Activated T-helper 17 cell treated with anti-CD3 and anti-CD28 coated beads, Interleukin-2, amount 50 U/mL, for 72 hours (primary cell): Measurements from ENCODE around the gene ELN. TPM values are rescaled to one million over a fixed set of nuclear protein-coding genes. Genes with fewer than 3 reads are reported as not detected.

Experiments
- ATAC-seq: fragments of 150-1000 bp; cut with Tn5 transposase; replicated peaks from 2 replicates; pipeline ENCODE4 v1.10.0; 2021; ENCODE audit warnings: mild to moderate bottlenecking, moderate library complexity
- H3K27ac Mint-ChIP-seq: one replicate; pipeline ENCODE4 v1.8.0; 2022; ENCODE audit warnings: mixed read lengths
- H3K27me3 Mint-ChIP-seq: one replicate; pipeline ENCODE4 v1.8.0; 2022; ENCODE audit warnings: mixed read lengths
- H3K36me3 Mint-ChIP-seq: one replicate; pipeline ENCODE4 v1.8.0; 2022; ENCODE audit warnings: low read depth, mild to moderate bottlenecking, mixed read lengths
- H3K4me1 Mint-ChIP-seq: one replicate; pipeline ENCODE4 v1.8.0; 2022; ENCODE audit warnings: mixed read lengths
- H3K4me3 Mint-ChIP-seq: one replicate; pipeline ENCODE4 v1.8.0; 2022; ENCODE audit warnings: mild to moderate bottlenecking, mixed read lengths
- H3K9me3 Mint-ChIP-seq: one replicate; pipeline ENCODE4 v1.8.0; 2022; ENCODE audit warnings: mixed read lengths
- total RNA-seq, 2 donors: library from RNA; stranded (reverse); gene quantifications; one replicate each; pipeline ENCODE4 v1.2.3, GENCODE V29; 2022

ELN gene
- total RNA-seq, 2 donors from 2014 or later: not detected

- no peak for ATAC-seq
- Mint-ChIP-seq H3K27ac (no peak overlapping the region), H3K36me3 (no peaks in the 10 kb centered on the region), H3K9me3 (no peaks in the 10 kb centered on the region), H3K4me3 (no peak overlapping the region), H3K4me1 (peaks cover 6% of the 10 kb centered on the region), H3K27me3 (no peaks in the 10 kb centered on the region)
Measured at GRCh38 chr7:74051629-74052410, 23.8 kb downstream of the ELN start.

DNA sequence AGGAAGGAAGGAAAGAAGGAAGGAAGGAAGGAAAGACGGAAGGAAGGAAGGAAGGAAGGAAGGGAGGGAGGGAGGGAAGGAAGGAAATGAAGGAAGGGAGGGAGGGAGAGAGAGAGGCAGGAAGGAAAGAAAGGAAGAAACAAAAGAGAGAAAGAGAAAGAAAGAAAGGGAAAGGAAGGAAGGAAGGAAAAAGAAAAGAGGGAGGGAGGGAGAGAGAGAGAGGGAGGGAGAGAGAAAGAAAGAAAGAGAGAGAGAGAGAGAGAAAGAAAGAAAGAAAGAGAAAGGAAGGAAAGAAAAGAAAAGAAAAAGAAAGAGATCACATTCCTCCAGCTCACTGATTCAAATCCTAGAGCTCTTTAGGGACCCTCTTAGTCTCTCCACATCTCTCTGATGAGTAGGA is 24.7 kb downstream of the ELN start:
- ATAC-seq: no peak
- H3K9me3 Mint-ChIP-seq: no peaks in the 10 kb centered on the region
- H3K27ac Mint-ChIP-seq: no peak overlapping the region
- H3K4me3 Mint-ChIP-seq: no peak overlapping the region
- H3K4me1 Mint-ChIP-seq: peaks cover 6% of the 10 kb centered on the region
- H3K36me3 Mint-ChIP-seq: no peaks in the 10 kb centered on the region
- H3K27me3 Mint-ChIP-seq: no peaks in the 10 kb centered on the region

DNA sequence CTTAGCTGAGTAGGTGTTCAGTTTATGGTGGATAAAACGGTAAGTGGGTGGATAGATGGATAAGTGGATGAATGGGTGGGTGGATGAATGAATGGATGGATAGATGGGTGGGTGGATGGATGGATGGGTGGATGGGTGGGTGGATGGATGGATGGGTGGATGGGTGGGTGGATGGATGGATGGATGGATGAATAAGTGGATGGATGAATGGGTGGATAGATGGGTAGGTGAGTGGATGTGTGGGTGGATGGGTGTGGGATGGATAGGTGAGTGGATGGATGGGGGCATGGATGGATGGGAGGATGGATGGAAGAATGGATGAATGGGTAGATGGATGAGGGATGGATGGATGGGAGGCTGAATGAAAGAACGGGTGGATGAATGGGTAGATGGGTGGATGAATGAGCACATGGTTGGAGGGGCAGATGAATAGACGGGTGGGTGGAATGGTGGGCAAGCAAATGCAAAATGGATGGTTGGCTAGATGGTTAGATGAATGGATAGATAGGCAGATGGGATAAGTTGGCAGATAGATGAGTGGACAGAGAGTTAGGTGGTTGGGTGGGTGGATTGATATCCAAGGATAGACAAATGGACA is 25.7 kb downstream of the ELN start:
- H3K4me1 Mint-ChIP-seq: peaks cover 6% of the 10 kb centered on the region
- no peaks in the 10 kb centered on the region for H3K36me3 Mint-ChIP-seq
- H3K4me3 Mint-ChIP-seq: no peak overlapping the region
- H3K9me3 Mint-ChIP-seq: no peaks in the 10 kb centered on the region
- H3K27me3 Mint-ChIP-seq: peaks cover 6% of the 10 kb centered on the region
- H3K27ac Mint-ChIP-seq: no peak overlapping the region
- no peak for ATAC-seq

DNA sequence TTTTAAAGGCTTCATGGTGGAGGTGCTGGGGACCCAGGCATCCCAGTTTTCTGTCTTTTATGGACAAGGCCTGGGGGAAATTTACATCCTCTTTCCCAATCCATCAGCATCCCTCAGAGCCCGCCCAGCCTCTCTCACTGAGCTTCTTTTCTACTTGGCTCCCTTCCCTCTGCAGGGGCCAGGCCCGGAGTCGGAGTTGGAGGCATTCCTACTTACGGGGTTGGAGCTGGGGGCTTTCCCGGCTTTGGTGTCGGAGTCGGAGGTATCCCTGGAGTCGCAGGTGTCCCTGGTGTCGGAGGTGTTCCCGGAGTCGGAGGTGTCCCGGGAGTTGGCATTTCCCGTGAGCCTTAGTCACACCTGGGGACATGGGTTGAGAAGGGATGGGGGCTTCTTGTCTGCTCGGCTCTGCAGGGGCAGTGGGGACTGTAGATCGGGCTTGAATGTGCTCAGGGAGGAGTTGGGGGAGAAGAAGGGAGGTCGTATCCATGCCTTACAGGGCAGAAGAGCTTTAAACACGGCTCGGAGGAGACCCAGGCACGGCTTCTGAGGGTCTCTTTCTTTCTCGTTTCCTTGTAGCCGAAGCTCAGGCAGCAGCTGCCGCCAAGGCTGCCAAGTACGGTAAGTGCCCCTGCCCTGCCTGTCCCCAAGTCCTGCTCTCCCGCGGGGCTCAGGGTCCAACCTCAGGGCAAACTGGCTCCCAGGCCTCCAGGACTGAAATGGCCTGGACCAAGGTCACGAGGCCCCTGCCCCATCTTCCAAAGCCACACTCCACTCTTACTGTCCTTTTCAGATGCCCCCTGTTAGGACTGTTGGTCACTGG is 28.3 kb downstream of the ELN start:
- no peaks in the 10 kb centered on the region for H3K36me3 Mint-ChIP-seq
- ATAC-seq: no peak
- H3K27ac Mint-ChIP-seq: no peak overlapping the region
- H3K27me3 Mint-ChIP-seq: peaks cover 6% of the 10 kb centered on the region
- no peaks in the 10 kb centered on the region for H3K9me3 Mint-ChIP-seq
- H3K4me1 Mint-ChIP-seq: peaks cover 6% of the 10 kb centered on the region
- H3K4me3 Mint-ChIP-seq: no peak overlapping the region

GRCh38 chr7:74057216-74057925 is 29.4 kb downstream of the ELN start:
- Mint-ChIP-seq H3K4me3 (no peak overlapping the region), H3K27me3 (peaks cover 6% of the 10 kb centered on the region), H3K4me1 (peaks cover 3% of the 10 kb centered on the region), H3K36me3 (no peaks in the 10 kb centered on the region), H3K27ac (no peak overlapping the region), H3K9me3 (no peaks in the 10 kb centered on the region)
- ATAC-seq: no peak

GRCh38 chr7:74057987-74058386 is 30.0 kb downstream of the ELN start:
- Mint-ChIP-seq H3K4me1 (no peaks in the 10 kb centered on the region), H3K27ac (no peak overlapping the region), H3K27me3 (peaks cover 6% of the 10 kb centered on the region), H3K36me3 (no peaks in the 10 kb centered on the region), H3K9me3 (no peaks in the 10 kb centered on the region), H3K4me3 (no peak overlapping the region)
- ATAC-seq: no peak

- peaks cover 6% of the 10 kb centered on the region for H3K27me3 Mint-ChIP-seq
- no peak overlapping the region for H3K27ac Mint-ChIP-seq
- ATAC-seq: no peak
- no peaks in the 10 kb centered on the region for H3K9me3 Mint-ChIP-seq
- H3K4me1 Mint-ChIP-seq: no peaks in the 10 kb centered on the region
- no peaks in the 10 kb centered on the region for H3K36me3 Mint-ChIP-seq
- H3K4me3 Mint-ChIP-seq: no peak overlapping the region
Measured at GRCh38 chr7:74058486-74058885, 30.5 kb downstream of the ELN start.

- ATAC-seq: no peak
- Mint-ChIP-seq H3K27me3 (peaks cover 6% of the 10 kb centered on the region), H3K27ac (no peak overlapping the region), H3K36me3 (no peaks in the 10 kb centered on the region), H3K4me3 (no peak overlapping the region), H3K4me1 (no peaks in the 10 kb centered on the region), H3K9me3 (no peaks in the 10 kb centered on the region)
Measured at GRCh38 chr7:74059037-74059436, 31.1 kb downstream of the ELN start.

DNA sequence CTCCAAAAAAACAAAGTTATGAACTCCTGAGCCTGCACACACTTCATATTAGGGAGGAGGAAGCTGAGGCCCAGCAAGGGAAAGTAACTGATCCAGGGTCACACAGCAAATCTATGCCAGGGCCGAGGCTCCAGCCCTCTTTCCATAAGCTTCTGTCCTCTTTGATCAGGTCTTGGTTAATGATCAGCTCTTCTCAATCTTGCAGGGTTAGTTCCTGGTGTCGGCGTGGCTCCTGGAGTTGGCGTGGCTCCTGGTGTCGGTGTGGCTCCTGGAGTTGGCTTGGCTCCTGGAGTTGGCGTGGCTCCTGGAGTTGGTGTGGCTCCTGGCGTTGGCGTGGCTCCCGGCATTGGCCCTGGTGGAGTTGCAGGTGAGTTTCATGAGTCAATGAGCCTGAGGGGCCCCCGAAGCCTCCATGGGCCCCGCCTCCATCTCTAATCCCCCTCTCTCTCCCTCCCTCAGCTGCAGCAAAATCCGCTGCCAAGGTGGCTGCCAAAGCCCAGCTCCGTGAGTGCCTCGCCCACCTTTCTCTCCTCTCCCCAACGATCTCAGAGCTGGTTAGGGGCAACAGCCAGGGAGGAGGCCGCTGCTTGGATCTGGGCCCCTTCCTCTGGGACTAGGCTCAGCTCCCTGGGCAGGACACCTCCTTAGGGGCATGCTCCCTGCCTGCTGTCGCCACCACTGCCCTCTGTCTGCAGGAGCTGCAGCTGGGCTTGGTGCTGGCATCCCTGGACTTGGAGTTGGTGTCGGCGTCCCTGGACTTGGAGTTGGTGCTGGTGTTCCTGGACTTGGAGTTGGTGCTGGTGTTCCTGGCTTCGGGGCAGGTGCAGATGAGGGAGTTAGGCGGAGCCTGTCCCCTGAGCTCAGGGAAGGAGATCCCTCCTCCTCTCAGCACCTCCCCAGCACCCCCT is 32.0 kb downstream of the ELN start:
- H3K4me1 Mint-ChIP-seq: no peaks in the 10 kb centered on the region
- no peak overlapping the region for H3K4me3 Mint-ChIP-seq
- no peaks in the 10 kb centered on the region for H3K9me3 Mint-ChIP-seq
- ATAC-seq: no peak
- peaks cover 6% of the 10 kb centered on the region for H3K27me3 Mint-ChIP-seq
- H3K36me3 Mint-ChIP-seq: no peaks in the 10 kb centered on the region
- H3K27ac Mint-ChIP-seq: no peak overlapping the region

GRCh38 chr7:74061840-74062539 is 34.0 kb downstream of the ELN start:
- Mint-ChIP-seq H3K4me3 (peak overlapping the region; percentile 74), H3K36me3 (no peaks in the 10 kb centered on the region)

GRCh38 chr7:74063223-74063641 is 35.3 kb downstream of the ELN start:
- Mint-ChIP-seq H3K27ac (peak overlapping the region; percentile 72), H3K9me3 (no peaks in the 10 kb centered on the region), H3K4me1 (no peaks in the 10 kb centered on the region), H3K4me3 (no peak overlapping the region), H3K27me3 (peaks cover under 1% of the 10 kb centered on the region), H3K36me3 (no peaks in the 10 kb centered on the region)
- no peak for ATAC-seq

More at GRCh38 chr7:74061840-74062539, 34.0 kb downstream of the ELN start:
- H3K4me1 Mint-ChIP-seq: no peaks in the 10 kb centered on the region
- no peaks in the 10 kb centered on the region for H3K9me3 Mint-ChIP-seq
- H3K27me3 Mint-ChIP-seq: peaks cover 6% of the 10 kb centered on the region
- H3K27ac Mint-ChIP-seq: peak overlapping the region; percentile 97
- peak; percentile 100 for ATAC-seq

DNA sequence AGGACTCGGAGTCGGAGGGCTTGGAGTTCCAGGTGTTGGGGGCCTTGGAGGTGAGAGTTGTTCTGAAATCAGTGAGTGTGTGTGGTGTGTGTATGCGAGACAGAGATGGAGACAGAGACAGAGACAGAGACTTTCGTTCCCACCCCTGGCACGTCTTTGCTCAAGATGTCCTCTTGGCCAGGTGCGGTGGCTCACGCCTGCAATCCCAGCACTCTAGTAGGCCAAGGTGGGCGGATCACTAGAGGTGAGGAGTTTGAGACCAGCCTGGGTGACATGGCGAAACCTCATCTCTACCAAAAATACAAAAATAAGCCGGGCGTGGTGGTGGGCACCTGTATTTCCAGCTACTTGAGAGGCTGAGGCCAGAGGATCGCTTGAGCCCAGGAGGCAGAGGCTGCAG is 35.7 kb downstream of the ELN start:
- no peaks in the 10 kb centered on the region for H3K27me3 Mint-ChIP-seq
- no peaks in the 10 kb centered on the region for H3K36me3 Mint-ChIP-seq
- H3K9me3 Mint-ChIP-seq: no peaks in the 10 kb centered on the region
- ATAC-seq: no peak
- H3K4me3 Mint-ChIP-seq: no peak overlapping the region
- no peaks in the 10 kb centered on the region for H3K4me1 Mint-ChIP-seq
- H3K27ac Mint-ChIP-seq: peak overlapping the region; percentile 72

DNA sequence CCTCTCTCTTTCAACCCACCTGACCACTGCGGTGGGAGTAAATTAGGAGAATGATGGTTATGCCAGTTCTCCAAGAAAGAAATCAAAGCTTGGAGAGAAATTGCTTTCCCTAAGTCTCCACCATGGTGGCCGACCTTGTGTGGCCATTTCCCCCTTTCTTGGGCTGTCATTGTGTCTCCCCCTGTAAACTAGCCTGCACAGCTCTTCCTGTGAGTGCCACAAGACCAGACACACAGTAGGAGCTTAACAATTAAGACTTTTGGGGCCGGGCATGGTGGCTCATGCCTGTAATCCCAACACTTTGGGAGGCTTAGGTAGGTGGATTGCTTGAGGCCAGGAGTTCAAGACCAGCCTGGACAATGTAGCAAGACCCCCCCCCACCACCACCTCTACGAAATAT is 36.7 kb downstream of the ELN start:
- H3K36me3 Mint-ChIP-seq: no peaks in the 10 kb centered on the region
- ATAC-seq: no peak
- H3K27me3 Mint-ChIP-seq: no peaks in the 10 kb centered on the region
- H3K4me3 Mint-ChIP-seq: no peak overlapping the region
- H3K9me3 Mint-ChIP-seq: no peaks in the 10 kb centered on the region
- H3K4me1 Mint-ChIP-seq: no peaks in the 10 kb centered on the region
- no peak overlapping the region for H3K27ac Mint-ChIP-seq
